Common myeloid progenitor, CD34-positive (primary cell): Measurements from ENCODE around the gene CLDN14.

Source experiments
- CTCF ChIA-PET: fragments of 350-600 bp; sonication (Branson Sonifier 250); formaldehyde crosslinking; loops from one replicate; lab custom pipeline; 2021; ENCODE audit warnings: antibody characterized with exemption; lab: Charles Lee
- POLR2A ChIA-PET: fragments of 350-600 bp; sonication (Branson Sonifier 250); formaldehyde crosslinking; loops from one replicate; lab custom pipeline; 2021; ENCODE audit warnings: antibody characterized with exemption; lab: Charles Lee
- DNase-seq, 3 donors: peaks; one replicate each; pipeline versions ENCODE4 v3.0.0 to v3.0.0-alpha.2; 2013
- H3K27ac ChIP-seq, 2 experiments: 1 replicate in 1 of 2; 2 replicates in 1 of 2; pipeline ENCODE4 v1.7.0; 2013; ENCODE audit warnings: inconsistent platforms in 2 of 2, low read length in 2 of 2, mild to moderate bottlenecking in 2 of 2, low read depth in 1 of 2, moderate library complexity in 1 of 2; ENCODE audit not compliant: severe bottlenecking in 2 of 2, insufficient read depth in 1 of 2, poor library complexity in 1 of 2
- H3K27me3 ChIP-seq, 5 experiments: replicated peaks in 2 of 5; 1 replicate in 3 of 5; 2 replicates in 2 of 5; pipeline versions ENCODE4 v1.6.1 to v1.7.0; 2013; ENCODE audit warnings: low read length in 4 of 5, mild to moderate bottlenecking in 2 of 5, moderate library complexity in 2 of 5, inconsistent platforms in 1 of 5; ENCODE audit not compliant: insufficient read depth in 5 of 5, control insufficient read depth in 4 of 5
- H3K36me3 ChIP-seq, 4 experiments: 1 replicate in 2 of 4; 2 replicates in 2 of 4; pipeline versions ENCODE4 v1.6.1 to v1.7.0; 2013; ENCODE audit warnings: low read length in 3 of 4, control low read depth in 1 of 4, mild to moderate bottlenecking in 1 of 4; ENCODE audit not compliant: control insufficient read depth in 4 of 4, insufficient read depth in 4 of 4
- H3K4me1 ChIP-seq, 4 experiments: 1 replicate in 3 of 4; 2 replicates in 1 of 4; pipeline versions ENCODE4 v1.6.1 to v1.7.1; 2013; ENCODE audit warnings: low read length in 3 of 4, mild to moderate bottlenecking in 3 of 4, control low read depth in 1 of 4, inconsistent platforms in 1 of 4, moderate library complexity in 1 of 4; ENCODE audit not compliant: control insufficient read depth in 4 of 4, insufficient read depth in 4 of 4; ENCODE audit errors: control extremely low read depth in 1 of 4
- H3K4me3 ChIP-seq, 7 experiments: 1 replicate in 4 of 7; 2 replicates in 3 of 7; pipeline versions ENCODE4 v1.5.1 to v1.7.0; 2013; ENCODE audit warnings: mild to moderate bottlenecking in 7 of 7, low read length in 6 of 7, moderate library complexity in 6 of 7, inconsistent platforms in 2 of 7, low read depth in 2 of 7, control low read depth in 1 of 7; ENCODE audit not compliant: insufficient read depth in 4 of 7, control insufficient read depth in 1 of 7; ENCODE audit errors: extremely low read depth in 1 of 7
- H3K9me3 ChIP-seq, 5 experiments: 1 replicate in 4 of 5; 2 replicates in 1 of 5; pipeline versions ENCODE4 v1.6.1 to v1.7.1; 2013; ENCODE audit warnings: low read length in 4 of 5, mild to moderate bottlenecking in 2 of 5, inconsistent platforms in 1 of 5, low read depth in 1 of 5, moderate library complexity in 1 of 5; ENCODE audit not compliant: control insufficient read depth in 4 of 5, insufficient read depth in 2 of 5; ENCODE audit errors: control extremely low read depth in 1 of 5
- WGBS: methylation state at CpG from one replicate; pipeline ENCODE4 v1.1.5; 2013; ENCODE audit not compliant: insufficient coverage; 5-methylcytosine and 5-hydroxymethylcytosine counted together

The CLDN14 gene

DNA sequence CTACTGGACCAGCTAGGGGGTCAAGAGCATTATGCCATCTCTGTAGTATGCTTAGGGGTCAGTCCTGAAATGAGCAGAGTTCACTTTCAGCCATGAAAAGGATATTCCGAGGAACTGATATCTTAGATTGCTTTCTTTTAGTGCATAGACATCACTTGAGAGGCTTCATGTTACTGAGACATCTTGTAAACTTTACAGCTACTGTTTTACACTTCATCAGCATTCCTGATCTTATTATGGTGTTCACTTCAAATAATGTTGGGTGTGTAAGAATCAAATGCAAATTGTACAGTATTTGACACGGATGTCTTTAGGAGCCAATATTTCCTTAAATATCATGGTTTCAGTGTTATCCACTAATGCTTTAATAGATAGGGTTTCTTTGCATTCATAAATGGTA lies 22.4 kb upstream of the CLDN14 start:
- Histone ChIP-seq H3K36me3 (no peaks in the 10 kb centered on the region), H3K4me3 (no peak overlapping the region), H3K4me1 (peaks cover 0 to 5% (median 2%) of the 10 kb centered on the region in 4 experiments), H3K27me3 (no peaks in the 10 kb centered on the region), H3K27ac (no peak overlapping the region), H3K9me3 (no peaks in the 10 kb centered on the region)
- WGBS = 100% methylated on average over 1 of the region's 2 CpGs
- no peak for DNase-seq
- CTCF ChIA-PET = interaction anchor here (0.8 to 4.8 kb wide), 7 partner anchors 17 to 206 kb away, joined by 3 to 21 read pairs (median 3); no protein-coding TSS in a partner anchor
- POLR2A ChIA-PET = no interaction called here

DNA sequence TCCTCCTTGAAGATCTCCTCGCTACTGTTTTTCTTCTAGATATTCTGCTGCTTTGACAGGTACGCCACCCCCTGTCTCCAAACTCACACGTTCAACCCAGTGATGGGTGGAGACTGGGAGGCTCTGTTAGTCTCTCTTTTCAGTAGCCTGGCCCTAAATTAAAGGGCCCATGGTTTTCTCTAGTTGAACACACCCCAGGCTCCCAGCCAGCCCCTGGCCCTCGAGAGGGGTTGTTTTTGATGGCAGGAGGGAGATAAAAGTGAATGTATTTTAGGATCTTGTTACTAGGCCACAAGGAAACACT lies 21.6 kb upstream of the CLDN14 start:
- no peaks in the 10 kb centered on the region for H3K9me3 ChIP-seq
- no peaks in the 10 kb centered on the region for H3K4me1 ChIP-seq
- DNase-seq = no peak
- 94% methylated on average over 3 of the region's 4 CpGs for WGBS
- H3K4me3 ChIP-seq = no peak overlapping the region
- ChIA-PET POLR2A (no interaction called here), CTCF (interaction anchor here (0.8 to 4.8 kb wide), 3 partner anchors 18 to 79 kb away, joined by 3 to 21 read pairs (median 3); no protein-coding TSS in a partner anchor)
- no peaks in the 10 kb centered on the region for H3K36me3 ChIP-seq
- H3K27me3 ChIP-seq = no peaks in the 10 kb centered on the region
- H3K27ac ChIP-seq = no peak overlapping the region

DNA sequence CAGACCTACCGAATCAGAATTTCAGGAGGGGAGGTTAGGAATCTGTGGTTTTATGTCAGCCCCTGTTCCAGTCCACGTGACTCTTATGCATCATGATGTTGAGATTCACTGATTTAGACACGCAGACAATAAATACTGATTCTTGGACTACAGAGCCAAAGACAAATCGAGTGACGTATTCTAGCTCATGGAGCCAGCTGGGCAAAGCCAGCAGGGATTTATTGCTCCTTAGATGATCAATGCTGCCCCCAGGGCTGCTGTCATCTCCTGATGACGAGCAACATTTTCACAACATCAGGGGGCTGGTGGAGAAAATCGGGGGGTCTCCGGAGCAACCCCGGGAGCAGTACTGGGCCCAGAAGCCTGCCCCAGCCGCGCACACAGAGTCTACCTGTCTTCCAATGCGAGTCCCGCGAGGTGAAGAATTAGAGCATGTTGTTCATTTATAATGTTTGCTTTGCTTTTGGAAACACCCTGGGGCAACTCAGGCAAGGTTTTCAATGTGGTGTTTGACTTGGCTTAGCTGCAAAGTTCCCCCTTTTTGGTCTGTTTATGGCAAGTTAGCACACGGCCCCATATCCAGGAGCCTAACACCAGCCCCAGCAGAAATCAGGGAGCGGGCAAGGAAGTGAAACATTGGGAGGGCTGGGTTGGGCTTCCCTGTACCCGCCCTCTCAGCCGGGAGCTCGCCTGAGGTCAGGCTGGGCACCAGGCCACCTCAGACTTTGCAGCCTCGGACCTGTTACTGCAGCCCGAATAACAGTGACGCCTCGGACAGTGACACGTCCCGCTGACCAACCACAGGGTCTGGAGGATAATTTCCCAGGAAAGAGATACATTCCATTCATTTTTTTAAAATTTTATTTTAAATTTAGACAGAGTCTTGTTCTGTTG lies 19.9 kb upstream of the CLDN14 start:
- H3K36me3 ChIP-seq = no peaks in the 10 kb centered on the region
- CTCF ChIA-PET = interaction anchor here (0.7 to 0.9 kb wide), 2 partner anchors 77 to 428 kb away, joined by 3 read pairs; no protein-coding TSS in a partner anchor
- H3K4me3 ChIP-seq = no peak overlapping the region
- H3K27me3 ChIP-seq = no peaks in the 10 kb centered on the region
- peaks cover 0 to 2% (median 0%) of the 10 kb centered on the region in 5 experiments for H3K9me3 ChIP-seq
- WGBS = 95% methylated on average over 15 of the region's 25 CpGs
- H3K27ac ChIP-seq = no peak overlapping the region
- DNase-seq = no peak
- no peaks in the 10 kb centered on the region for H3K4me1 ChIP-seq
- POLR2A ChIA-PET = interaction anchor here (0.5 kb wide), 1 partner anchor 47 kb away, joined by 3 read pairs; no protein-coding TSS in a partner anchor

DNA sequence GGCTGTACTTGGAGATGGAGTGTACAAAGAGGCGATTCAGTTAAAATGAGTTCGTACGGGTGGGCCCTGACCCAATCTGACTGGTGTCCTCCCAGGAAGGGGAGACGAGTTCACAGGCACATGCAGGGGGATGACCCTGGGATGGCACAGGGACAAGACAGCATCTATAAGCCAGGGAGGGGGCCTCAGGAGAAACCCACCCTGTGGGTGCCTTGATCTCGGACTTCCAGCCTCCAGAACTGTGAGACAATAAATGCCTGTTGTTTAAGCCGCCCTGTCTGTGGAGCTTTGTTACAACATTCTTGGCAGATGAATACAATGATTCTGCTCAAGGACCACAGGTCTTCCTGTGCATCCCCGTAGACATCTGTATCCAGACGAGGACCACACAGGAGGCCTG lies 14.6 kb upstream of the CLDN14 start:
- ChIA-PET CTCF (interaction anchor here (3.8 kb wide), 1 partner anchor 9 kb away, joined by 11 read pairs; no protein-coding TSS in a partner anchor), POLR2A (no interaction called here)
- Histone ChIP-seq H3K4me1 (no peaks in the 10 kb centered on the region), H3K4me3 (no peak overlapping the region), H3K36me3 (no peaks in the 10 kb centered on the region), H3K27me3 (peaks cover 0 to 2% (median 0%) of the 10 kb centered on the region in 5 experiments), H3K9me3 (peaks cover 0 to 2% (median 0%) of the 10 kb centered on the region in 5 experiments), H3K27ac (no peak overlapping the region)
- DNase-seq = no peak
- WGBS = 99% methylated on average over 7 of the region's 8 CpGs

DNA sequence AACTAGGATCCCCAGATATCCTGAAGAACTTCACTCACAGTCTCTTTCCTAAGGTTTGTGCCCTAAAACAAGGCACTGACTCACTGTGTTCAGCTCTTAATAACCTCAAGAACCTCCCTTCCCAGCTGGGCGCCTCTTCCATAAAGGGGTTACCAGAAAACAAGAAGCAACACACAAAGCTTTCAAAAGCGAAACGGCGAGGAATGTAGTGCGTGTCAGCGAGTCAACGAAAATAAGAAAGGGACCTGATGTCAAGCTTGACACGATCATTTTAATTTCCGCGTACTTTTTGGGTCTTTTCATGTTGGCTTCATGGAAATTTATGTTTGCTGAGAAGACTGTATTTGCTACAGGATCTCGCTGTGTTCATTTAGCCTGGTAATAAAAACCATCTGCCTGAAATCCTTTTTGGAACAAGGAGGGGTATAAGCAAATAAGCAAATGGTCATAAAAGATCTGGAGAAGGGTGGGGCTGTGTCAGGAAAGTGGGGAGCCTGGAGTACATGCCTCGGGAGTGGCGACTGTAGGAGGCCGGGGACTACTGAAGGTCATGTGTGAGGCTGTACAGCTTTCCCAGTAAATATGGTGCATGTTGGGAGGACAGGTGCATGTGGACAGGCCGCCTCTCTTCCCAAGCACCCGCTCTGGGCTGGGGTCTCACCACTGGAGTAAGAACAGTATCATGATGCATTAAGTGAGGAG lies 11.4 kb upstream of the CLDN14 start:
- 97% methylated on average over 16 of the region's 16 CpGs for WGBS

DNA sequence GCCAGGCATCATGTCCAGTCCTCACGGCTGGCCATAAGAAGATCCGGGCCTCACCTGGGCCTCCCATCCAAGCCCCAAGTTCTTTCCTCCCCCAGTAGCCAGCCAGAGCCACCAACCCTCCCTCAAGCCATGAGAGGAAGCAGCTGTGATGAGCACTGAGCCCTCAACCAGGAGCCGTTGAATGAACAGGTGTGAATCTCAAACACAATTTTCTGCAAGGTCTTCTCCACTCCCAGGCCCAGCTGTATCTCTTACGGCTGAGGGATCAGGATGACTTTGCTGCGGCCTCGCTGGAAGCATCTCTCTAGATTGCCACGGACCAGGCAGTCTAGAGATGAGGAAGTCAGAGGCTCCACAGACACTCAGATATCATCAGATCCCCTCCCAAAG lies 9.8 kb upstream of the CLDN14 start:
- ChIA-PET CTCF (interaction anchor here (1.1 to 2.1 kb wide), 3 partner anchors 16 to 70 kb away, joined by 3 to 11 read pairs (median 6); no protein-coding TSS in a partner anchor), POLR2A (no interaction called here)
- no peak overlapping the region for H3K27ac ChIP-seq
- peak in 1 of 3 donors; percentile 21 for DNase-seq
- no peak overlapping the region for H3K4me3 ChIP-seq
- H3K27me3 ChIP-seq = peaks cover 0 to 2% (median 0%) of the 10 kb centered on the region in 5 experiments
- H3K9me3 ChIP-seq = no peaks in the 10 kb centered on the region
- peaks cover 0 to 8% (median 6%) of the 10 kb centered on the region in 4 experiments for H3K4me1 ChIP-seq
- 83% methylated on average over 4 of the region's 7 CpGs for WGBS
- H3K36me3 ChIP-seq = no peaks in the 10 kb centered on the region

More for the DNA sequence above, 11.4 kb upstream of the CLDN14 start:
- ChIA-PET POLR2A (no interaction called here), CTCF (interaction anchor here (3.8 kb wide), 1 partner anchor 12 kb away, joined by 11 read pairs; no protein-coding TSS in a partner anchor)
- H3K27ac ChIP-seq = no peak overlapping the region
- H3K4me1 ChIP-seq = peaks cover 0 to 8% (median 6%) of the 10 kb centered on the region in 4 experiments
- H3K27me3 ChIP-seq = peaks cover 0 to 2% (median 0%) of the 10 kb centered on the region in 5 experiments
- H3K9me3 ChIP-seq = peaks cover 0 to 1% (median 0%) of the 10 kb centered on the region in 5 experiments
- no peak for DNase-seq
- no peaks in the 10 kb centered on the region for H3K36me3 ChIP-seq
- no peak overlapping the region for H3K4me3 ChIP-seq
